Omental fat pad (tissue), 4 donors: Measurements from ENCODE around the gene SS18L1. TPM values are rescaled to one million over a fixed set of nuclear protein-coding genes. Genes with fewer than 3 reads are reported as not detected.

Source experiments
- ATAC-seq: fragments of 150-250 bp; one replicate; pipeline ENCODE4 v1.9.1; 2016; ENCODE audit warnings: mild to moderate bottlenecking, moderate library complexity; ENCODE audit not compliant: low FRiP score
- DNase-seq: peaks from one replicate; pipeline ENCODE4 v3.0.0-alpha.2; 2019; ENCODE audit warnings: low spot score
- CTCF ChIP-seq, 3 donors: fragments of 450-650 bp; IDR thresholded peaks; one replicate each; pipeline ENCODE4 v1.5.1; 2016 to 2017; ENCODE audit warnings: antibody characterized with exemption in 3 of 3, mild to moderate bottlenecking in 3 of 3, moderate library complexity in 2 of 3
- total RNA-seq, 4 donors: library from RNA; depleted of rRNA; stranded (reverse); fragments of >200 nt; gene quantifications; one replicate each; pipeline ENCODE4 v1.1.0, GENCODE V29; 2016

SS18L1 gene
- total RNA-seq, 4 donors from 2014 or later, result 10.3 to 23.4 (median 12.3) TPM

DNA sequence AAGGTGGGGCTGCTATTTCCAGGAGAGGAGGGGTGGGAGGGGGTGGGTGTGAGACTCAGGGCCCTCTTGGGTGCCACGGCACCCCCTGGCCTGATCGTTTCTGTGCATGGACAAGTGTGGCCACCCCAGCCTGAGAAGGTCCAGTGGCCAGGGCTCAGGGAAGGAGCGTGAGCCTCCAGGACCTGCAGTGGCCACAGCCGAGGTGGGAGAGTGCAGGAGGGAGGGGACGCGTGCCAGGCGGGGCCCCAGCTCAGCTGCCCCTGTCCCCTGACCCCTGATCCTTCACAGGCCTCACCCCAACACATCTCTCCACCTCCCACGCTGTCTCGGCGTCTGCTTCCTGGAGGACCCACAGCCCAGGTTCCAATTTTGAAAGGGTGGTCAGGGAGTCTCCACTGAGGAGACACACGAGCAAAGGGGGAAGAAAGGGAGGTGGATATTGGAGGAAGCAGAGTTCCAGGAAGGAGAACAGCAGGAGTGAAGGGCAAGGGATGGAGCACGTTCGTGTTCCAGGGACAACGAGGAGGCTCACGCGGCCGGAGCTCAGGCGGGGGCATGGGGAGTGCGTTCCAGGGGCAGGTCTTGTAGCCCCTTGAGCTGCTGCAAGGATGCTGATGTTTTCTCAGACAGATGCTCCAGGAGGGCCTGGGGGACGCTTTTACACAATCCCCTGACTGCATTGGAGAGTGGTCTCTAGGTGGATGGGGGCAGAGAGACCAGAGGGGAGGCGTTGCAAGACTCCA is 80.7 kb downstream of the SS18L1 start:
- ATAC-seq (no peak), DNase-seq (no peak)
- no peak for TF ChIP-seq CTCF (IDR thresholded peaks at IDR 0.05)

GRCh38 chr20:62225026-62225425 is 81.5 kb downstream of the SS18L1 start:
- ATAC-seq (no peak), DNase-seq (no peak)
- TF ChIP-seq CTCF (IDR thresholded peaks at IDR 0.05), result no peak

DNA sequence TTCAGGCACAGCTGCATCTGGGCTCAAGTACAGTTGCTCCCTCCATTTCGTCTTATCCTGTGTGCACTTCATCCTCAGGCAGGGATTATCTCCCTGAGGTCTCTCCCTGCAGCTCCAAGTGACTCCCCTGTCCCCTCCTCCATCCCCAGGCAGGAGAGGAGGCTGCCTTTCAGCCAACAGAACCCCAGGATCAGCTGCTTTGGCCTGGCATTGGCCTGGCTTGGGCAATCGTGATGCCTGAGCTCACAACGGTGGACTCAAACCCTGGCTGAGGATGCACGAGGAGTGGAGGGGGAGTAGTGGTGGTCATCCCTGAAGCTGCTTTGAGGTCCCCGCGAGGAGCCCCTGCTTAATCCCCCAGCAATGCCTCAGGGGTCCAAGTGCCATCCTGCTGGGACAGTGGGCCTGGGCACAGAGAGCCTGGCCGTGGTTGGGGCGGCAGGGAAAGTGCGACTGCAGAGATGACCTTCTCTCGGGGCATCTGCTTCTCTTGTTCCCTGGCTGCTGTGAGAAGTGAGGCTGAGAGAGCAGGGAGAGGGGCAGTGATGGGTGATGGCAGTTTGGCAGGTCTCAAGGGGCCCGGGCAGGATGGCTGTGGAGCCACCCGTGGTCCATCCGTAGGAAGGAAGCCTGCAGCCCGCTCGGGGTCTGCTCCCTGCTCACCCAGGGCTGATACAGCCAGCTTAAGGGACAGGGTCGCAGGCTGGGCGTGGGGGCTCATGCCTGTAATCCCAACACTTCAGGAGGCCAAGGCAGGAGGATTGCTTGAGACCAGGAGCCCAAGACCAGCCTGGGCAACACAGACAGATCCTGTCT is 82.5 kb downstream of the SS18L1 start:
- TF ChIP-seq CTCF (IDR thresholded peaks at IDR 0.05), result no peak
- no peak for ATAC-seq
- no peak for DNase-seq

- TF ChIP-seq CTCF (IDR thresholded peaks at IDR 0.05), result no peak
- ATAC-seq (no peak), DNase-seq (no peak)
Observed at GRCh38 chr20:62226707-62227590, 83.4 kb downstream of the SS18L1 start.

DNA sequence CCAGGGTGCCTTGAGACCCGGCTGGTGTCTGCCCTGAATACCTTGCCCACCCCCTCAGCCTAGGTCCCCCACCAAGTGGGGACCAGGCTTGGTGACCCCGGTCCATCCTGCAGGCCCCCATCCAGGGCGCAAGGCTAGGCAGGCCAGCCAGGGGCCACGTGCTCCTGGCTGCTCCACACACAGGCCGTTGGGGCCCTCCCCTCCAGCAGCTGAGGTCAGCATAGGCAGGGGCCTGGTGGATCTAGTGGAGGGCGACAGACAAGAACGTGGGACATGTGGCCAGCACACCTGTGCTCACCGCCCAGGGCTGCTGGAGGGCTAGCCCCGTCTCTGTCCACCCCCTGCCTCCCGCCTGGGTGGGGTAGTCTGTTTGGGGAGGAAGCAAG is 84.0 kb downstream of the SS18L1 start:
- no peak for DNase-seq
- ATAC-seq, result no peak
- no peak for TF ChIP-seq CTCF (IDR thresholded peaks at IDR 0.05)

- no peak for TF ChIP-seq CTCF (IDR thresholded peaks at IDR 0.05)
- DNase-seq, result no peak
- ATAC-seq, result no peak
Observed at GRCh38 chr20:62227977-62228958, 84.7 kb downstream of the SS18L1 start.
